Measurements from ENCODE around the gene HDLBP.

The HDLBP gene, protein sequence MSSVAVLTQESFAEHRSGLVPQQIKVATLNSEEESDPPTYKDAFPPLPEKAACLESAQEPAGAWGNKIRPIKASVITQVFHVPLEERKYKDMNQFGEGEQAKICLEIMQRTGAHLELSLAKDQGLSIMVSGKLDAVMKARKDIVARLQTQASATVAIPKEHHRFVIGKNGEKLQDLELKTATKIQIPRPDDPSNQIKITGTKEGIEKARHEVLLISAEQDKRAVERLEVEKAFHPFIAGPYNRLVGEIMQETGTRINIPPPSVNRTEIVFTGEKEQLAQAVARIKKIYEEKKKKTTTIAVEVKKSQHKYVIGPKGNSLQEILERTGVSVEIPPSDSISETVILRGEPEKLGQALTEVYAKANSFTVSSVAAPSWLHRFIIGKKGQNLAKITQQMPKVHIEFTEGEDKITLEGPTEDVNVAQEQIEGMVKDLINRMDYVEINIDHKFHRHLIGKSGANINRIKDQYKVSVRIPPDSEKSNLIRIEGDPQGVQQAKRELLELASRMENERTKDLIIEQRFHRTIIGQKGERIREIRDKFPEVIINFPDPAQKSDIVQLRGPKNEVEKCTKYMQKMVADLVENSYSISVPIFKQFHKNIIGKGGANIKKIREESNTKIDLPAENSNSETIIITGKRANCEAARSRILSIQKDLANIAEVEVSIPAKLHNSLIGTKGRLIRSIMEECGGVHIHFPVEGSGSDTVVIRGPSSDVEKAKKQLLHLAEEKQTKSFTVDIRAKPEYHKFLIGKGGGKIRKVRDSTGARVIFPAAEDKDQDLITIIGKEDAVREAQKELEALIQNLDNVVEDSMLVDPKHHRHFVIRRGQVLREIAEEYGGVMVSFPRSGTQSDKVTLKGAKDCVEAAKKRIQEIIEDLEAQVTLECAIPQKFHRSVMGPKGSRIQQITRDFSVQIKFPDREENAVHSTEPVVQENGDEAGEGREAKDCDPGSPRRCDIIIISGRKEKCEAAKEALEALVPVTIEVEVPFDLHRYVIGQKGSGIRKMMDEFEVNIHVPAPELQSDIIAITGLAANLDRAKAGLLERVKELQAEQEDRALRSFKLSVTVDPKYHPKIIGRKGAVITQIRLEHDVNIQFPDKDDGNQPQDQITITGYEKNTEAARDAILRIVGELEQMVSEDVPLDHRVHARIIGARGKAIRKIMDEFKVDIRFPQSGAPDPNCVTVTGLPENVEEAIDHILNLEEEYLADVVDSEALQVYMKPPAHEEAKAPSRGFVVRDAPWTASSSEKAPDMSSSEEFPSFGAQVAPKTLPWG (N-terminal part only)

GRCh38 chr2:241315093-241315878, at the start of gene HDLBP:
HDLBP (minus strand) TSS chr2:241315672; CDS start chr2:241266869, 48,803 bp downstream.
- peak; percentile 99 for DNase-seq

- no peak for DNase-seq
These were observed 49.3 kb upstream of the HDLBP start for GRCh38 chr2:241364781-241365180.

DNA sequence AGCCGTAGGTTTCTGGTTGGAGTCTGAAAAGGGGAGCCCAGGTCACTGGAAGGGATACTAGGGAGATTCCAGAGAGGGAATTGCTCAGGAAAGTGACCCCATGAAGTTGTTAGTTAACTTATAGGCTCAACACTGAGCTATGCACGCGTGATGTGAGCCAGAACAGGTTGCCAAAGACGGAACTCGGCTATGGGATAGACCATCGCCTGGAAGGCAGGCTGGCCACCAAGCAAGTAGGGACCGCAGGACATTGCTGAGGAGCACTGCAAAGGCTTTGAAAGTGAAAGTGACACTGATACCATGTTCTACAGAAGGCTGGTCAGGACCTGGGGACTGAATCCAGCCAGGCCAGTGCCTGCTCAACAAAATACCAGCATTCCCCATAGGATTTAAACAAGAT, 48.0 kb upstream of the HDLBP start:
- DNase-seq: no peak

DNA sequence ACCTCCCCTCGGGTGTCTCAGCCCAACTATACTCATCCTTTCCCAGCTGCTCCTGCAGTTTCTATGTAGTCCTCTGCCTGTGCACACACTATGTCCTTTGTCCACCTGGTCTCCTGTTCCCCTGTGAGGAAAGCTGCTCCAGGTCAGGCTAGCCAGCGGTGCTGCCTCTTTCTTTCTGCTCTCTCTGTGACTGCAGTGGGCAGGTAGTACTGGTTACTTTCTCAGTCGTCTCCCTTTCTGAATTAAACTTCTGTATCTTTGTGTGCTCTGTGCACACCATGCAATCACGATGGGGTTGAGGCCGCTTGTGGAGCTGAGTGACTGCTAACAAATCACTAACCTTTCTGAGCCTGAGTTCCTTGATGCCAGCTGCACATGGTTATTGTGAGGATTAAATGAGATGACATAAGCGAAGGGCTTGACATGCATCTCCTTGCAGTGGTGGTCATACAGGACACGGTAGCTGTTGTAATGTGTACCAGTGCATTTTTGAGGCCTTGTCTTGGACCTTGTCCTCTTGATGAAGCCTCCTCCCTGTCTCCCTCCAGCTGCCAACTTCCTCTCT, 44.1 kb upstream of the HDLBP start:
- DNase-seq: no peak

DNA sequence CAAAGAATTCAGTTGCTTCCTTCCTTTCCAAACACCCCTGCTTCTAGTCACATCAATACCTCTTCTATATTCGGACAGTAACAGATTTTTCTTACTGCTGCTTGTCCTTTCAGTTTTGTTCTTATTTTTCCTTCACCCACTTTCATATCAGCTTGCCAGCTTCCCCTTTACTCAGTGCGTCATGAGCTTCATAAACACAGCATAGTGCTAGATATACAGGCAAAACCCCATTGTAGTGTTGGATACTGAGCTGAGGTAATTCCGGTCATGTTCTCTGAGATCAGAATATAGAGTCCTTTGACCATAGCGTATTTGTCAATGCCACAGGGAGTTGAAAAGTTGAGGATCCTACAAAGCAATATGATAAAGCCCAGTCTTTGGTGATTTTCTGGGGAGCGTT, 43.0 kb upstream of the HDLBP start:
- peak; percentile 24 for DNase-seq

- DNase-seq: no peak
These were observed 42.1 kb upstream of the HDLBP start for GRCh38 chr2:241357531-241357930.

DNA sequence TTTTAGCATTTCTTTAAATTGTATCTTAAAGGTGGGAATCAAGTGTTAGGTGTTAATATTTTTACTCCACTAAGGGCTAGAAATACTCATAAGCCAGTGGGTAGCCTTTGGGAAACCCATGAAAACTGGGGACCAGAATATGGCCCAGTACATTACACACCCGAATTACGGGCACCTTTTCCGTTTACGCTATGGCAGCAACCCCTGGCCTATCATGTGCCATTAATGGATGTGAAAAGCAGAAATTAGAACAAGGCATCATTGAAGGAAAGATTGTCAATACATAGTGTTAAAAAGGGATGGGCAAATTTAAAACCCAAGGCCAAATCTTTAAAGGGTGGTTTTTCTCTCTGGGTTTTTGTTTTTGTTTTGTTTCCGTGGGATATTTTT, 41.4 kb upstream of the HDLBP start:
- peak; percentile 35 for DNase-seq

DNA sequence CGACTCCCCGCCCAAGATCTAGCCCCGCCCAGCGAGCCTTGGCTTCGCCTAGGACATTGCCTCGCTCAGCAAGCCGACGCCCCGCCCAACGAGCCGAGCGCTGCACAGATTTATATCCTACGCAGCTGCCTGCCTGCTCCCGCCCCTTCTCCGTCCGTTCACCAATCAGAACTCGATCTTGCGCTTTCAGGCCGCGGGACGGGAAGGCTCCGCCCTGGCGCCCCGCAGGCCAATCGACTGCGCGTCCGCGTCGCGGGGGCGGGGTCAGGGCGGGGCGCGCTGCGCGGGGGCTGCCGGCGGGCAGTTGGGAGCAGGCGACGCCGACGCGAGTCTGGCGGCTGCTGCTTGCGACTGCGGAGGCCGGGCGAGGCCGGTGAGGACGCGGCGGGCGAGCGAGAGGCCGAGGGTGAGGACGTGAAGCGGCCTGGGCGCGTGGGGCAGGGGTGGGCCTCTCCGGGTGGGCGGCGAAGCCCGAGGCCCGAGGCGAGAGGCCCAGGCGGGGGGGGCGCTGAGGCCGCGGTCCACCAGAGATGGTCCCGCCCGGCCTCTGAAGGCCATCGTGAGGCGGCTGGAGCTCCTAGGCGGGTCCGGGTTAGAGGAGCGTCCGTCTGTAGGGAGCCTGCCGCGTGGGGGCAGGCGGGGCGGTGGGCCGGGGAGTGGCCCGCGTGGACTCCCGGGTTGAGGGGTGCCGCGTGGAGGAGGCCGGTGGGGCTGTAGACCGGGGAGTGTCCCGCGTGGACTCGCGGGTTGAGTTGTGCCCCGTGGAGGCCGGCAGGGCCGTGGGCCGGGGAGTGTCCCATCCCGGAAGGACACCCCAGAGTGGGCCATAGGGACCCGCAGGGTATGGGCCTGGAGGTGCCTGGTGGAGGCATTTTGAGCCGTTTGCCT, 40.8 kb upstream of the HDLBP start, which contains the start of gene FARP2:
Gene FARP2, plus strand, starts transcription at position 303 of the 888 bp plus-strand sequence. CDS start 16,823 bp downstream, outside the sequence.
- DNase-seq: peak; percentile 98

DNA sequence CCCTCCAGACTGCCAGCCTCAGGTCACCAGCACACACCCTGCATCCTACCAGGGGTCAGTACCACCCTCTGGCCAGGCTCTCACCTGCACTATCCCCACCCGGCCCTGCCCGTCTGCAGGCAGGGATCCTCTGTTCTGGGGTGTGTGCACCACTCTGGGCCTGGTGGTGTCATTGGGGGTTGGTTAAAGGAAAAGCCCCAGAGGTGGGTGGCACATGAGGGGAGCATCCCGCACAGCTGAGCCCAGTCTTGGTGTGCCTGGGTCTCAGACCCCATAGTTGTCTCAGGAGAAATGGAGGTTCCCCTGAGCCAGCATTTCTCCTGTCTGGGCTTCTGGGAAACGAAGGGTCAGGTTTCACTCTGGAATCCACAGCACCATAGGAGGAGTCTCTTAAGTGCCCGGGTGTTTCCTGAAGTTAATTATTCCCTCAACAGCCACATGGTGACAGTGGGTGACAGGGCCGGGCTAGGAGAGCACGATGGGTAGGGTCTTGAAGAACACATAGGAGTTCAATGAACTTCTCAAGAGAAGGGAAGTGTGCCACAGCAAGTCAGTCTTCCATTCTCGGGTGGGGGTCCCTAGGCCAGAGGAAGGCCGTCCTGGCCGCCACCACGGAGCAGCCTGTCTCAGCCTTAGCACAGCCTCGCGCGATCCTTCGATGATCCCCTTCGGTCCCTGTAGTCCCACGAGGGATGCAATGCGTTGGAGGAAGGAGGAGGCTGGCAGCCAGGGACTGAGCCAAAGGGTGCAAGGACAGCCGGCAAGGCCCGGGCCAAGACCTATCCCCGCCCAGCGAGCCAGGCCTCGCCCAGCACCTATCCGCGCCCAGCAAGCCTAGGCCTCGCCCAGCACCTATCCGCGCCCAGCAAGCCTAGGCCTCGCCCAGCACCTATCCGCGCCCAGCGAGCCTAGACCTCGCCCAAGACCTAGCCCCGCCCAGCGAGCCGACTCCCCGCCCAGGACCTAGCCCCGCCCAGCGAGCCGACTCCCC, 39.5 kb upstream of the HDLBP start:
- peak; percentile 88 for DNase-seq

- DNase-seq: no peak
These were observed 36.8 kb upstream of the HDLBP start for GRCh38 chr2:241352227-241352626.

DNA sequence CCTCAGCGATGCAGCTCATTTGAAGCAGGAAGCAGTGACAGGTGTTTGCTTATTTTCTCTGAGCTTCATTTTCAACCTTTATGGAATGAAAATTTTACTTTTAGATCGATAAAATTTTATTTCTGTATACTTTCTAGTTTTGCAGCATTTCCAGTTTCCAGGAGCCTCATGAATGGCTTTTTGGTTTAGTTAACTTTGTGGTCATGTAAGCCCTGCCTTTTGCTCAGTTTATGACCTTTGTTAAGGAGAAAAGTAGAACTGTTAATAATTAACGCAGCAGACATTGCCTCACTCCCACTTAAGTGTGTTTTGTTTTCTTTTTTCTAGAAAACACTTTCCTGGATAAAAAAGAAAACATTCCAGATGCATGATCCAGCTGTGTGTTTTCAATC, 36.2 kb upstream of the HDLBP start:
- no peak for DNase-seq

- no peak for DNase-seq
These were observed 35.6 kb upstream of the HDLBP start for GRCh38 chr2:241350878-241351639.

GRCh38 chr2:241350530-241350877, 35.0 kb upstream of the HDLBP start:
- DNase-seq: no peak

- no peak for DNase-seq
These were observed 34.5 kb upstream of the HDLBP start for GRCh38 chr2:241349941-241350340.

- DNase-seq: no peak
These were observed 29.6 kb upstream of the HDLBP start for GRCh38 chr2:241344925-241345651.

- peak; percentile 33 for DNase-seq
These were observed 25.2 kb upstream of the HDLBP start for GRCh38 chr2:241340631-241341163.

- no peak for DNase-seq
These were observed 24.6 kb upstream of the HDLBP start for GRCh38 chr2:241339839-241340630.

All from hematopoietic multipotent progenitor cell treated with erythropoietin and hydrocortisone succinate and interleukin-3 and kit ligand, for 6 days (in vitro differentiated cells).